PC-9 (cell line): ENCODE measurements around the gene CD3D. TPM values are rescaled to one million over a fixed set of nuclear protein-coding genes. Genes with fewer than 3 reads are reported as not detected.
A peak's percentile ranks its signal among the peaks of the same experiment; 100 is the strongest.

Experiments used
- BruUV-seq: library from RNA; stranded (reverse); fragments of 400-500 nt; replicated peaks from 2 replicates; lab custom pipeline; 2021; lab: Mats Ljungman, UMichigan
- CTCF ChIA-PET: fragments of 300-600 bp; sonication (Branson Sonifier 250); formaldehyde crosslinking; loops from one replicate; lab custom pipeline; 2022; ENCODE audit warnings: antibody characterized with exemption; lab: Charles Lee
- POLR2A ChIA-PET: fragments of 300-600 bp; sonication (Branson Sonifier 250); formaldehyde crosslinking; loops from one replicate; lab custom pipeline; 2022; ENCODE audit warnings: antibody characterized with exemption; ENCODE audit not compliant: unreplicated experiment; lab: Charles Lee
- DNase-seq, 2 experiments: peaks; one replicate each; pipeline versions ENCODE4 v3.0.0 to v3.0.0-alpha.2; 2015 to 2022; ENCODE audit warnings: mixed read lengths in 1 of 2
- H2AFZ ChIP-seq: fragments of 200-600 bp; sonication (generic); 2 replicates; pipeline ENCODE4 v1.8.1; 2017; ENCODE audit warnings: antibody characterized with exemption
- H3F3A ChIP-seq: fragments of 200-600 bp; sonication (generic); 2 replicates; pipeline ENCODE4 v1.8.1; 2017; ENCODE audit warnings: antibody characterized with exemption, mild to moderate bottlenecking, low read depth; ENCODE audit not compliant: insufficient read depth
- H3K27ac ChIP-seq: fragments of 200-600 bp; sonication (generic); 2 replicates; pipeline ENCODE4 v1.6.1; 2016; ENCODE audit warnings: mixed run types
- H3K27me3 ChIP-seq: fragments of 200-600 bp; sonication (generic); 2 replicates; pipeline ENCODE4 v1.6.1; 2016; ENCODE audit warnings: low read depth, mixed run types; ENCODE audit not compliant: insufficient read depth
- H3K36me3 ChIP-seq: fragments of 200-600 bp; sonication (generic); 2 replicates; pipeline ENCODE4 v1.6.1; 2016; ENCODE audit warnings: low read depth, mixed run types
- H3K4me1 ChIP-seq: fragments of 200-600 bp; sonication (generic); replicated peaks from 2 replicates; pipeline ENCODE4 v1.6.1; 2016; ENCODE audit warnings: mixed run types; ENCODE audit not compliant: insufficient read depth
- H3K4me2 ChIP-seq: fragments of 200-600 bp; sonication (generic); 2 replicates; pipeline ENCODE4 v1.6.1; 2017; ENCODE audit warnings: mixed run types
- H3K4me3 ChIP-seq: fragments of 200-600 bp; sonication (generic); 2 replicates; pipeline ENCODE4 v1.6.1; 2016; ENCODE audit warnings: mixed run types
- H3K79me2 ChIP-seq: fragments of 200-600 bp; sonication (generic); 2 replicates; pipeline ENCODE4 v1.6.1; 2017; ENCODE audit warnings: low read depth, mixed run types
- H3K9me2 ChIP-seq: fragments of 200-600 bp; sonication (generic); 2 replicates; pipeline ENCODE4 v1.8.1; 2017; ENCODE audit warnings: mild to moderate bottlenecking; ENCODE audit not compliant: insufficient read depth
- H3K9me3 ChIP-seq: fragments of 200-600 bp; sonication (generic); 2 replicates; pipeline ENCODE4 v1.8.1; 2016; ENCODE audit warnings: low read depth; ENCODE audit not compliant: insufficient read depth
- H4K20me1 ChIP-seq: fragments of 200-600 bp; sonication (generic); 2 replicates; pipeline ENCODE4 v1.8.1; 2017; ENCODE audit not compliant: insufficient read depth
- EZH2 ChIP-seq: fragments of 200-600 bp; sonication (generic); IDR thresholded peaks from 2 replicates; pipeline ENCODE4 v1.8.0; 2017; ENCODE audit warnings: antibody characterized with exemption, low read depth
- intact Hi-C: fragments of 100-400 bp; cut with micrococcal nuclease; formaldehyde crosslinking; loops from one replicate; pipeline ENCODE4 v1.10.0; 2022; ENCODE audit not compliant: unreplicated experiment
- total RNA-seq: library from RNA; stranded (reverse); gene quantifications from 2 replicates; pipeline ENCODE4 v1.2.3, GENCODE V29; 2021
- TF ChIP-seq, protein P1 (sequence below): fragments of 200-600 bp; sonication (generic); conservative IDR thresholded peaks from 2 replicates; pipeline ENCODE4 v1.6.1; 2017; ENCODE audit warnings: mixed run types, antibody characterized with exemption, mild to moderate bottlenecking, moderate library complexity

Gene CD3D
- total RNA-seq, 1 experiment from 2014 or later: not detected

GRCh38 chr11:118359295-118359958 is 16.9 kb upstream of the CD3D start, which contains the start of gene UBE4A:
UBE4A (plus strand) TSS chr11:118359600; CDS start chr11:118365081, 5,481 bp downstream.
- Histone ChIP-seq H3K9me2 (no peaks in the 10 kb centered on the region), H4K20me1 (peaks cover 7% of the 10 kb centered on the region), H2AFZ (peak within 1 kb of the TSS; percentile 99), H3K79me2 (peaks cover 39% of the 10 kb centered on the region), H3K36me3 (peaks cover under 1% of the 10 kb centered on the region; the same call in 1 of the 2 replicates), H3K27me3 (no peaks in the 10 kb centered on the region), H3K9me3 (no peaks in the 10 kb centered on the region), H3K4me1 (peaks cover 16% of the 10 kb centered on the region; the same call in 1 of the 2 replicates), H3K27ac (0 out of 2 replicates have a peak within 1 kb of the TSS, but pooled peaks have one; percentile 25), H3K4me2 (peak within 1 kb of the TSS; percentile 96), H3F3A (peaks cover 21% of the 10 kb centered on the region; the same call in 1 of the 2 replicates), H3K4me3 (peak within 1 kb of the TSS; percentile 85)
- no TSS peak for BruUV-seq
- DNase-seq: peak; percentile 81 to 89
- intact Hi-C loops: no loop called here
- ChIA-PET POLR2A (interaction anchor here (0.6 kb wide), 2 partner anchors 117 to 499 kb away, joined by 3 to 4 read pairs; no protein-coding TSS in a partner anchor), CTCF (interaction anchor here (0.7 kb wide), 1 partner anchor 161 kb away, joined by 3 read pairs; no protein-coding TSS in a partner anchor)
- TF ChIP-seq, protein P1, sequence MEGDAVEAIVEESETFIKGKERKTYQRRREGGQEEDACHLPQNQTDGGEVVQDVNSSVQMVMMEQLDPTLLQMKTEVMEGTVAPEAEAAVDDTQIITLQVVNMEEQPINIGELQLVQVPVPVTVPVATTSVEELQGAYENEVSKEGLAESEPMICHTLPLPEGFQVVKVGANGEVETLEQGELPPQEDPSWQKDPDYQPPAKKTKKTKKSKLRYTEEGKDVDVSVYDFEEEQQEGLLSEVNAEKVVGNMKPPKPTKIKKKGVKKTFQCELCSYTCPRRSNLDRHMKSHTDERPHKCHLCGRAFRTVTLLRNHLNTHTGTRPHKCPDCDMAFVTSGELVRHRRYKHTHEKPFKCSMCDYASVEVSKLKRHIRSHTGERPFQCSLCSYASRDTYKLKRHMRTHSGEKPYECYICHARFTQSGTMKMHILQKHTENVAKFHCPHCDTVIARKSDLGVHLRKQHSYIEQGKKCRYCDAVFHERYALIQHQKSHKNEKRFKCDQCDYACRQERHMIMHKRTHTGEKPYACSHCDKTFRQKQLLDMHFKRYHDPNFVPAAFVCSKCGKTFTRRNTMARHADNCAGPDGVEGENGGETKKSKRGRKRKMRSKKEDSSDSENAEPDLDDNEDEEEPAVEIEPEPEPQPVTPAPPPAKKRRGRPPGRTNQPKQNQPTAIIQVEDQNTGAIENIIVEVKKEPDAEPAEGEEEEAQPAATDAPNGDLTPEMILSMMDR: no peak
- no peak for TF ChIP-seq EZH2

DNA sequence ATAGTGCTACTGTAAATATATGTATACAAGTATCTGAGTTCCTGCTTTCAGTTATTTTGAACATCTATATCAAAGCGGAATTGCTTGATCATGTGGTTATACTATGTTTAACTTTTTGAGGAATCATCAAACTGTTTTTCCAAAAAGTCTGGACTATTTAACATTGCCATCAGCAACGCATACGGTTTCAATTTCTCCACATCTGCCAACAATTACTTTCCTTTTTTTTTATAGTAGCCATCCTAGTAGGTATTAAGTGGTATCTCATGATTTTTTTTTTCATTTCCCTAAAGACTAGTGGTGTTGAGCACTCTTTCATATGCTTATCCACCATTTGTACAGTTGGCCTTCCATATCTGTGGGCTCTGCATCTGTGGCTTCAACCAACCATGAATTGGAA is 15.6 kb upstream of the CD3D start:
- Histone ChIP-seq H4K20me1 (peaks cover 4% of the 10 kb centered on the region; the same call in 1 of the 2 replicates), H3K27me3 (no peaks in the 10 kb centered on the region), H3K9me3 (no peaks in the 10 kb centered on the region), H3K27ac (no peak overlapping the region), H3K36me3 (no peaks in the 10 kb centered on the region; the same call in 1 of the 2 replicates), H3K4me1 (peaks cover 16% of the 10 kb centered on the region; the same call in 1 of the 2 replicates), H3F3A (peaks cover 26% of the 10 kb centered on the region; the same call in 1 of the 2 replicates), H2AFZ (no peak overlapping the region), H3K9me2 (no peaks in the 10 kb centered on the region), H3K79me2 (peaks cover 36% of the 10 kb centered on the region), H3K4me3 (no peak overlapping the region), H3K4me2 (no peak overlapping the region)
- CTCF ChIA-PET: no interaction called here
- POLR2A ChIA-PET: no interaction called here
- TF ChIP-seq EZH2: no peak
- TF ChIP-seq, protein P1: no peak
- intact Hi-C loops: no loop called here
- no TSS peak for BruUV-seq
- no peak for DNase-seq

GRCh38 chr11:118353084-118353710 is 10.7 kb upstream of the CD3D start:
- no peak overlapping the region; the same call in 1 of the 2 replicates for H3K4me2 ChIP-seq
- no peak overlapping the region for H3K27ac ChIP-seq
- H3K27me3 ChIP-seq: no peaks in the 10 kb centered on the region
- DNase-seq: no peak
- H3F3A ChIP-seq: peaks cover 23% of the 10 kb centered on the region; the same call in 1 of the 2 replicates
- intact Hi-C loops: loop anchor here (1.0 to 5.0 kb wide), 3 partner anchors 57 to 155 kb away; partner anchors contain the start of gene MPZL2
- ChIA-PET CTCF (interaction anchor here (0.6 kb wide), 1 partner anchor 155 kb away, joined by 15 read pairs; no protein-coding TSS in a partner anchor), POLR2A (no interaction called here)
- H3K9me2 ChIP-seq: no peaks in the 10 kb centered on the region
- TF ChIP-seq, protein P1: peak; percentile 86
- no peak for TF ChIP-seq EZH2
- H4K20me1 ChIP-seq: no peaks in the 10 kb centered on the region
- H3K36me3 ChIP-seq: no peaks in the 10 kb centered on the region
- H3K79me2 ChIP-seq: no peaks in the 10 kb centered on the region
- no peak overlapping the region for H2AFZ ChIP-seq
- H3K4me1 ChIP-seq: peaks cover 21% of the 10 kb centered on the region
- BruUV-seq: no TSS peak
- H3K4me3 ChIP-seq: no peak overlapping the region
- no peaks in the 10 kb centered on the region for H3K9me3 ChIP-seq
